Left lung (tissue), 10 donors: ENCODE measurements around the gene HS3ST5. TPM values are rescaled to one million over a fixed set of nuclear protein-coding genes. Genes with fewer than 3 reads are reported as not detected.

Experiments
- ATAC-seq: fragments of 200-7000 bp; cut with Tn5 transposase; one replicate; pipeline ENCODE4 v1.9.1; 2020; ENCODE audit warnings: moderate library complexity
- DNase-seq, 4 donors: peaks; one replicate each; pipeline ENCODE4 v3.0.0-alpha.2; 2013 to 2020
- H3K27ac ChIP-seq, 2 donors: fragments of 200-600 bp; sonication (generic) in 1 of 2; one replicate each; pipeline versions ENCODE4 v1.5.0 to v1.8.0; 2020 to 2021
- H3K27me3 ChIP-seq, 2 donors: fragments of 200-600 bp; sonication (generic) in 1 of 2; one replicate each; pipeline versions ENCODE4 v1.5.0 to v1.8.0; 2020 to 2021
- H3K36me3 ChIP-seq, 2 donors: fragments of 200-600 bp; sonication (generic) in 1 of 2; one replicate each; pipeline versions ENCODE4 v1.5.0 to v1.8.0; 2020 to 2021
- H3K4me1 ChIP-seq, 2 donors: fragments of 200-600 bp; one replicate each; pipeline ENCODE4 v1.8.0; 2021
- H3K4me3 ChIP-seq, 2 donors: fragments of 200-600 bp; sonication (generic) in 1 of 2; one replicate each; pipeline versions ENCODE4 v1.5.0 to v1.8.0; 2020 to 2021; ENCODE audit warnings: mild to moderate bottlenecking in 1 of 2
- H3K9me3 ChIP-seq, 2 donors: fragments of 200-600 bp; sonication (generic) in 1 of 2; one replicate each; pipeline versions ENCODE4 v1.5.0 to v1.8.0; 2020 to 2021
- CTCF ChIP-seq, 2 donors: fragments of 200-600 bp; sonication (generic) in 1 of 2; IDR thresholded peaks; one replicate each; pipeline versions ENCODE4 v1.5.0 to v1.8.0; 2021; ENCODE audit warnings: antibody characterized with exemption in 2 of 2
- intact Hi-C, 2 donors: fragments of 100-400 bp; cut with DNase I; formaldehyde crosslinking; loops; one replicate each; pipeline versions ENCODE4 v1.11.2 to v1.14.2; 2022
- polyA plus RNA-seq, 6 donors: library from polyadenylated mRNA; unstranded; fragments of 120-200 nt; gene quantifications; one replicate each; pipeline ENCODE4 v1.2.1, GENCODE V29; 2013; ENCODE audit not compliant: insufficient read length in 6 of 6
- total RNA-seq, 2 donors: library from RNA; stranded (reverse); fragmentation: NEBNext Ultra II Directional; extraction: Animal tissue kit (Norgen Biotek cat#: 25700); gene quantifications; one replicate each; pipeline ENCODE4 v1.2.1, GENCODE V29; 2021
- donor health status: DM: no; HTN: yes; CAD: no.
- donor health status: DM: no; HTN: no; CAD: no.

HS3ST5 gene
- total and polyA plus RNA-seq, 8 donors = 0.06 to 0.33 (median 0.18) TPM; not detected in 1

GRCh38 chr6:114364301-114364700, 21.5 kb upstream of the HS3ST5 start:
- no peak overlapping the region for H3K4me3 ChIP-seq
- H3K4me1 ChIP-seq = no peaks in the 10 kb centered on the region
- no peaks in the 10 kb centered on the region for H3K9me3 ChIP-seq
- DNase-seq (peak in 1 of 4 donors; percentile 3), ATAC-seq (peak; percentile 49)
- no peak overlapping the region for H3K27ac ChIP-seq
- no peaks in the 10 kb centered on the region for H3K36me3 ChIP-seq
- TF ChIP-seq CTCF (IDR thresholded peaks at IDR 0.05) = no peak
- intact Hi-C loops = no loop called here
- no peaks in the 10 kb centered on the region for H3K27me3 ChIP-seq

DNA sequence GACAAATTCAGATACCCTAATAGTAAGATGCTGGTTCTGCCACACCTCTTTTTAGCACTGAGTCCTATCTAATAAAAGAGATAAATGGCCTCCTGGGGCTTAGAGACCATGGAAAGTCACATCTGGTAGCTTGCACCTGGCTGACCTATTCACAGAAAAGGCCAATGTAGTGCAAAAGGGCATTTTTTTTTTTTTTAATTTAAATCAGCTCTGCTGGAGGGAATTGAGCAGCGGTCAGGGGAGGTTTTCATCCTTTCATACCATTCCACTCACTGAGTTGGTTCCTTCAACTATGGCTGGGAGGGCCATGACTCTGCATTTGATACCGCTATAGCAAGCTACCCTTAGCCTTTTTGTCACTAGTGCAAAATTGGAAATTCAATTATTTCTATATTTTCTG, 20.1 kb upstream of the HS3ST5 start:
- no peak for TF ChIP-seq CTCF (IDR thresholded peaks at IDR 0.05)
- Histone ChIP-seq H3K4me3 (no peak overlapping the region), H3K27ac (no peak overlapping the region), H3K36me3 (no peaks in the 10 kb centered on the region), H3K9me3 (no peaks in the 10 kb centered on the region), H3K4me1 (no peaks in the 10 kb centered on the region), H3K27me3 (no peaks in the 10 kb centered on the region)
- intact Hi-C loops = no loop called here
- DNase-seq = no peak
- ATAC-seq = no peak

- Histone ChIP-seq H3K36me3 (no peaks in the 10 kb centered on the region), H3K4me3 (no peak overlapping the region), H3K4me1 (no peaks in the 10 kb centered on the region), H3K27me3 (no peaks in the 10 kb centered on the region), H3K9me3 (no peaks in the 10 kb centered on the region), H3K27ac (no peak overlapping the region)
- intact Hi-C loops = no loop called here
- DNase-seq = no peak
- ATAC-seq = no peak
- TF ChIP-seq CTCF (IDR thresholded peaks at IDR 0.05) = no peak
Observed at GRCh38 chr6:114362396-114362795, 19.6 kb upstream of the HS3ST5 start.

DNA sequence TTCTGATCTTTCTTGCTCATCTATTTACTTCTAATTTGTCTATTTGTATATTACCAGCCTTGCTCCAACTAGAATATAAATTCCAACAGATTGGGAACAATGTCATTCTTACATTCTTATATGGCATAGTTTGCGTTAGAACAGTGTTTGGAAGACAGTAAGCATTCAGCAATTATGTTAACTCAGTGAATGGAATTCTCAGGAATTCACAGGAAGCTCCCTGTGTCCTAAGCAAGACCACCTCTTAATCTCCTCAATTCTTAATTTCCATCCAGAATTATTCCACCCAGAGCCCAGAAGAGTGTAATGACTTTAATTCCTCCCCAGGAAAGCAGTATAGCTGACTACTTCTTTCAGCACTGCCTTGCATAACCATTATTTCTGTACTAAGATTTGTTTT, 18.2 kb upstream of the HS3ST5 start:
- intact Hi-C loops = no loop called here
- Histone ChIP-seq H3K4me1 (no peaks in the 10 kb centered on the region), H3K36me3 (no peaks in the 10 kb centered on the region), H3K9me3 (no peaks in the 10 kb centered on the region), H3K4me3 (no peak overlapping the region), H3K27ac (no peak overlapping the region), H3K27me3 (no peaks in the 10 kb centered on the region)
- no peak for DNase-seq
- no peak for ATAC-seq
- TF ChIP-seq CTCF (IDR thresholded peaks at IDR 0.05) = no peak

GRCh38 chr6:114355300-114355699, 12.5 kb upstream of the HS3ST5 start:
- Histone ChIP-seq H3K9me3 (no peaks in the 10 kb centered on the region), H3K27me3 (no peaks in the 10 kb centered on the region), H3K36me3 (no peaks in the 10 kb centered on the region), H3K4me3 (no peak overlapping the region), H3K27ac (no peak overlapping the region), H3K4me1 (no peaks in the 10 kb centered on the region)
- no peak for TF ChIP-seq CTCF (IDR thresholded peaks at IDR 0.05)
- intact Hi-C loops = no loop called here
- DNase-seq (no peak), ATAC-seq (no peak)
